HG02885 (cell line): ENCODE data around the gene CDH4.

Experiments
- ATAC-seq: cut with Tn5 transposase; IDR thresholded peaks from one replicate; pipeline ENCODE4 v1.9.1; 2021; ENCODE audit warnings: mild to moderate bottlenecking; ENCODE audit not compliant: unreplicated experiment, poor library complexity

The CDH4 gene

GRCh38 chr20:61584851-61585250, 332.8 kb downstream of the CDH4 start:
- ATAC-seq: no peak

DNA sequence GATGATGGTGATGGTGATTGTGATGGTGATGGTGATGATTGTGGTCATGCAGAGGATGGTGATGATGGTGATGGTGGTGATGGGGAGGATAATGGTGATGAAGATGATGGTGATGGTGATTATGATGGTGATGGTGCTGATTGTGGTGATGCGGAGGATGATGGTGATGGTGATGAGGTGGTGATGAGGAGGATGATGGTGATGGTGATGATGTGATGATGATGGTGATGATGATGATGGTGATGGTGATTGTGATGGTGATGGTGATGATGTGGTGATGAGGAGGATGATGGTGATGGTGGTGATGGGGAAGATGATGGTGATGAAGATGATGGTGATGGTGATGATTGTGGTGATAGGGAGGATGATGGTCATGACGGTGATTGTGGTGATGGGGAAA, 333.7 kb downstream of the CDH4 start:
- ATAC-seq: no peak

GRCh38 chr20:61587036-61587435, 335.0 kb downstream of the CDH4 start:
- no peak for ATAC-seq

- ATAC-seq: no peak
Measured at GRCh38 chr20:61587681-61588289, 335.7 kb downstream of the CDH4 start.

GRCh38 chr20:61588411-61589385, 336.6 kb downstream of the CDH4 start:
- no peak for ATAC-seq

DNA sequence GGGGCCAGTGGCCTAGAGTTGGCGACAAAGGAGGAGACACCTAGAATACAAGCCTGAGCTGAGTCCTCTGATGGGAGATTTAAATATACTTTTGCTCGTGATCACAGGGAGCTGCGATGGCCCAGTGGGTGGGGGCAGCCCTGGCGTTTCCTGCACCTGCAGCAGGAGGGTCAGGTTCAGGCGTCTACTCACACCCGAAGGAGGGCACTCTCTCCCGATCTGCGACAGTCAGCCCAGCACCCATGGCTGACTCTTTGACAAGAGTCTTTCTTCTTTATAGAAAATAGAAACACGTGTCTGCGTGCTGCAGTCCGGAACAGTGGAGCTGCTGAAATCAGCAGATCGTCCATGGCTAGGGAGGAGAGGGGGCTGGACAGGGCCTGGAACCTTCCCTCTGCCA, 338.2 kb downstream of the CDH4 start:
- ATAC-seq: no peak

- ATAC-seq: no peak
Measured at GRCh38 chr20:61593516-61593915, 341.5 kb downstream of the CDH4 start.

- no peak for ATAC-seq
Measured at GRCh38 chr20:61594198-61594597, 342.1 kb downstream of the CDH4 start.

DNA sequence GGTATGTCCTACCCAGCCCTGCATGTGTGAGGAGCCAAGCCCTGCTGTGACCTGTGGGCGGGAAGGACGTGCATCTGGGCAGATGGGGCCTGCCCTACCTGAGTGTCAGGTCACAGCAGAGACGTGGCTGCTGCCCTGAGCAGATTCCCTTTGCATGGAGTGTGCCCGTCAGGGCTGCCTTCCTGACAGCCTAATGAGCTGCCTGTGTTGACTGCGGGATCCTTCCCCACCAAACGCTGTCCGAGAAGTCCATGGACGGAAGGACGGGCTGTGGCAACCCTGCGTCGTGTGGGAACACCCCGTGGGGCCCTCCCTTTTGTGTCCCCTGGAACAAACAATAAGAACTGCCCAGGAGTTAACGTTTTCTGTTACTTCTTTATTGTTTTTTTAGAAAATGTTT, 343.2 kb downstream of the CDH4 start:
- no peak for ATAC-seq

DNA sequence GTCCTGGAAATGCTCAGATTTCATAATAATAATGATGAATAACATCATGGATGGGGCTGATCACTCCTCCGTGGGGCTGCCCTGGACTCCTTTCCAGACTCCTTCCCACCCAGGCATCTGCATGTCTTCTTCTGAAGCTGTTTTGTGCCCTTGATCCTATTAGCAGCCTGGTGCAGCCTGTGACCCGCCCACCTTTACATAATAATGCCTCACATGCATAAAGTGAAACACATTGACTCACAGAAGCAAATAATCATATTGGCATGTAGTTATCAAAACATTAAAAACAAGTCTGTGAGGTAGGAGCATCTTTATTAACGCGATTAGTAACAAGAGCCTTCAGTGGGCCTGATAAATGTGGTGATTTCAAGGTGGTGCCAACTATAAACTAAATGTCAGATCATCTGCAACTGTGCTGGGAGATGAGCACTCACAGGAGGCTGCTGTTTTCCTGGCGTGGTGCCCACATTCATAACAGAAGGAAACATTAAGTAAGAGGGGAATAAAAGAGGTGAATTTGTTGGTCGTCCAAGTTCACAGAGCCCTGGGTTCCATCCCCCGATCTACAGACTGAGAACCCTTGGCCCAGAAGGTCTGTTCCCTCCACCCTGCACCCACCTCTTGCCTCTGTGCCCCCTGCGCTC, 344.7 kb downstream of the CDH4 start:
- no peak for ATAC-seq

- ATAC-seq: no peak
Measured at GRCh38 chr20:61597996-61598395, 345.9 kb downstream of the CDH4 start.

GRCh38 chr20:61598586-61598985, 346.5 kb downstream of the CDH4 start:
- no peak for ATAC-seq

GRCh38 chr20:61599061-61599531, 347.0 kb downstream of the CDH4 start:
- ATAC-seq: no peak

DNA sequence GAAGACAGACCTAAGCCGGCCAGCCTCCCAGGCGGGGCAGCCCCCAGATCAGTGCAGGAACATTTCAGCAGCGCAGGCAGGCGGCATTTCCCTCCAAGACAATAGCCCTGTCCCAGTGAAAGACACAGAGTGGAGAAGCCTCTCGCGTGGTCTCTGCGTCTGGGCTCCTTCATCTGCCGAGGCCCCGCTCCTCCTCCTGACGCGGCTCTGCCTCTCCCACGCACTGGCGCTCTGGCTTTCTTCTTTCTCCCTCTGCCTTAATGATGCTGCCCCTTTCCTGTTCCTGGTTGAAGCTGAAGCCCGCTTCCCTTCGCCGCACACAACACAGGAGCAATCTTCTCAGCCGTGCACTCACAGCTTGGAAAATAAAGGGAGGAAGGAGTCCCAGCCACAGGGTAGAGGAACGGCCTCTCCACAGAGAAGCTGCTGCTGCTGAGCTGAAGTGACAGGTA, 347.5 kb downstream of the CDH4 start:
- ATAC-seq: no peak

- ATAC-seq: no peak
Measured at GRCh38 chr20:61600016-61600415, 348.0 kb downstream of the CDH4 start.

DNA sequence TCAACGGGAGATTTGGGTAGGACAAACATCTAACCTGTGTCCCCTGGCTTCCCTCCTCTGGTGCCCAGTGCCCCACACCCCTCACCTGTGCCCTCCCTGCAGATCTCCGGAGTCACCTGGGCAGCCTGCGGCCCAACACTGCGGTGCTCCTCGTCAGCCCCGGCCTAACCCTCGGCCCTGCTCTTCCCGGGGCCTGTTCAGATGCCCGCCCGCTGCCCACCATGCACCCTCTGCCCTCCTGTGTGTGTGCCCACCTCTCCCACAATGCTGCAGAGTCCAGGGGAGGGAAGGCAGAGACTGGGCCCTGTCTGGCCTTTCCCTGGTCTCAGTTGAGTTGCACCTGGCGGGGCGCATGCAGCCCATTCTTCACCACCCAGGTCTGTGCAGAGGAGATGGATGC, 349.3 kb downstream of the CDH4 start:
- no peak for ATAC-seq

DNA sequence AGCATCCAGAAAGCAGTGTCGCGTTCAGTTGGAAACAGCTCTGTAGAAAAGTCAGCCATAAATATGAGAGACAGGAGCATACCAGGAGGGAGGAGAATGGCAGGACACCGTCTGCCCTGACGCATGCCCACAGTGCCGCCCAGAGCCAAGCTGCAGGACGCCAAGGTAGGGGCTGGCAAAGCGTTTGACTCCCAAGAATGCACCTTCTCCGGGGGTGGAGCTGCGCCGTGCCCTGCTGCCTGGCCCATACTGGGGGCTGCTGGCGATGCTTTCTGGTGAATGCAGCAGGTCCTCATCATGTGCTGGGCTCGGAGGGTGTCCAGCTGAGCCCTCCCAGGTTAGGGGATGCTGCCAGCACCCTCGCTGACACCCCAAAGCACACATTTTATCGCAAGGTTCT, 349.8 kb downstream of the CDH4 start:
- ATAC-seq: no peak

- no peak for ATAC-seq
Measured at GRCh38 chr20:61603715-61604114, 351.7 kb downstream of the CDH4 start.

GRCh38 chr20:61604549-61604948, 352.5 kb downstream of the CDH4 start:
- ATAC-seq: no peak

- ATAC-seq: no peak
Measured at GRCh38 chr20:61605283-61605682, 353.2 kb downstream of the CDH4 start.
